Vagina (tissue), 2 donors: ENCODE results near the gene ESRP2.

ENCODE experiments used
- CTCF ChIP-seq, 3 experiments: fragments of 450-650 bp in 2 of 3; fragments of 200-600 bp in 1 of 3; sonication (generic) in 1 of 3; IDR thresholded peaks; one replicate each; pipeline ENCODE4 v1.5.1; 2017 to 2019; ENCODE audit warnings: antibody characterized with exemption in 3 of 3, mild to moderate bottlenecking in 2 of 3, moderate library complexity in 2 of 3
- POLR2A ChIP-seq, 2 donors: fragments of 450-650 bp; IDR thresholded peaks; one replicate each; pipeline ENCODE4 v1.6.1; 2017; ENCODE audit warnings: antibody characterized with exemption in 2 of 2, mild to moderate bottlenecking in 2 of 2, moderate library complexity in 2 of 2
- POLR2AphosphoS5 ChIP-seq, 2 donors: sonication (generic); formaldehyde crosslinking; IDR thresholded peaks; one replicate each; pipeline ENCODE4 v1.9.0; 2017; ENCODE audit warnings: antibody characterized with exemption in 2 of 2, mild to moderate bottlenecking in 2 of 2, low read depth in 1 of 2; ENCODE audit not compliant: insufficient read depth in 1 of 2

GRCh38 chr16:68200088-68200783 is 35.7 kb downstream of the ESRP2 start:
- TF ChIP-seq CTCF (IDR thresholded peaks at IDR 0.05) = no peak
- no peak for TF ChIP-seq POLR2AphosphoS5 (IDR thresholded peaks at IDR 0.05; ENCODE audit: insufficient read depth in 1 of 2, low read depth in 1 of 2)
- no peak for TF ChIP-seq POLR2A (IDR thresholded peaks at IDR 0.05)
